HG02943 (cell line): ENCODE results near the gene ZNF680.
A peak's percentile ranks its signal among the peaks of the same experiment; 100 is the strongest.
"Not testable (repeated sequence)": the region's sequence is repeated elsewhere in the genome, so short reads cannot be mapped to it uniquely, and the experiment has no call there.

Experiments used
- ATAC-seq: cut with Tn5 transposase; IDR thresholded peaks from one replicate; pipeline ENCODE4 v1.9.1; 2021; ENCODE audit warnings: mild to moderate bottlenecking, low read depth, moderate library complexity; ENCODE audit not compliant: unreplicated experiment

The ZNF680 gene

GRCh38 chr7:64562626-64563278 lies at the start of gene ZNF680:
Gene ZNF680 (minus strand): TSS chr7:64563071. CDS start chr7:64562954, 117 bp downstream.
- ATAC-seq = peak; percentile 99

GRCh38 chr7:64612452-64612851 lies 49.6 kb upstream of the ZNF680 start:
- no peak for ATAC-seq

GRCh38 chr7:64611717-64612116 lies 48.8 kb upstream of the ZNF680 start:
- no peak for ATAC-seq

GRCh38 chr7:64610997-64611396 lies 48.1 kb upstream of the ZNF680 start:
- no peak for ATAC-seq

GRCh38 chr7:64608116-64608910 lies 45.4 kb upstream of the ZNF680 start:
- ATAC-seq = no peak

- ATAC-seq = no peak
Measured at GRCh38 chr7:64606385-64606784, 43.5 kb upstream of the ZNF680 start.

GRCh38 chr7:64603271-64603670 lies 40.4 kb upstream of the ZNF680 start:
- ATAC-seq = no peak

GRCh38 chr7:64602518-64602917 lies 39.6 kb upstream of the ZNF680 start:
- no peak for ATAC-seq

GRCh38 chr7:64602086-64602485 lies 39.2 kb upstream of the ZNF680 start:
- ATAC-seq = no peak

GRCh38 chr7:64599359-64599758 lies 36.5 kb upstream of the ZNF680 start:
- ATAC-seq = no peak

GRCh38 chr7:64590971-64591370 lies 28.1 kb upstream of the ZNF680 start:
- ATAC-seq = no peak

- ATAC-seq = no peak
Measured at GRCh38 chr7:64581926-64582894, 19.3 kb upstream of the ZNF680 start.

GRCh38 chr7:64581391-64581790 lies 18.5 kb upstream of the ZNF680 start:
- ATAC-seq = no peak

- no peak for ATAC-seq
Measured at GRCh38 chr7:64574540-64575099, 11.7 kb upstream of the ZNF680 start.

- not testable (repeated sequence) for ATAC-seq
Measured at GRCh38 chr7:64570284-64570605, 7.4 kb upstream of the ZNF680 start.

- not testable (repeated sequence) for ATAC-seq
Measured at GRCh38 chr7:64569372-64570283, 6.8 kb upstream of the ZNF680 start.

- no peak for ATAC-seq
Measured at GRCh38 chr7:64562256-64562625, 630 bp downstream of the ZNF680 start.

GRCh38 chr7:64559206-64559605 lies 3.7 kb downstream of the ZNF680 start:
- no peak for ATAC-seq

- no peak for ATAC-seq
Measured at GRCh38 chr7:64558781-64559180, 4.1 kb downstream of the ZNF680 start.

- ATAC-seq = no peak
Measured at GRCh38 chr7:64558323-64558705, 4.6 kb downstream of the ZNF680 start.
